Esophagus muscularis mucosa (tissue), 4 donors: ENCODE results near the gene PIM3. TPM values are rescaled to one million over a fixed set of nuclear protein-coding genes. Genes with fewer than 3 reads are reported as not detected.

ENCODE experiments used
- DNase-seq: peaks from one replicate; pipeline ENCODE4 v3.0.0-alpha.2; 2017; ENCODE audit errors: extremely low spot score
- H3K27ac ChIP-seq, 4 donors: fragments of 200-600 bp; sonication (generic); replicated peaks in 1 of 4; 1 replicate in 3 of 4; 2 replicates in 1 of 4; pipeline ENCODE4 v1.5.1; 2016 to 2019; ENCODE audit warnings: mild to moderate bottlenecking in 1 of 4
- H3K27me3 ChIP-seq, 4 donors: fragments of 200-600 bp; sonication (generic); one replicate each; pipeline versions ENCODE4 v1.5.1 to v1.6.0; 2016 to 2019
- H3K36me3 ChIP-seq, 4 donors: fragments of 200-600 bp; sonication (generic); one replicate each; pipeline ENCODE4 v1.5.1; 2016 to 2019
- H3K4me1 ChIP-seq, 4 donors: fragments of 200-600 bp; sonication (generic); one replicate each; pipeline ENCODE4 v1.5.1; 2016 to 2019
- H3K4me3 ChIP-seq, 4 donors: fragments of 200-600 bp; sonication (generic); 1 replicate in 2 of 4; 2 replicates in 2 of 4; pipeline ENCODE4 v1.5.1; 2016 to 2019; ENCODE audit warnings: mild to moderate bottlenecking in 4 of 4, moderate library complexity in 1 of 4
- H3K9me3 ChIP-seq, 4 donors: fragments of 200-600 bp; sonication (generic); 1 replicate in 3 of 4; 2 replicates in 1 of 4; pipeline ENCODE4 v1.5.1; 2016 to 2019
- CTCF ChIP-seq, 3 experiments: fragments of 200-600 bp in 2 of 3; fragments of 450-650 bp in 1 of 3; sonication (generic) in 2 of 3; IDR thresholded peaks; one replicate each; pipeline ENCODE4 v1.5.1; 2017 to 2019; ENCODE audit warnings: antibody characterized with exemption in 3 of 3, mild to moderate bottlenecking in 2 of 3, moderate library complexity in 1 of 3
- EP300 ChIP-seq: sonication (generic); formaldehyde crosslinking; IDR thresholded peaks from one replicate; pipeline ENCODE4 v1.6.1; 2017; ENCODE audit warnings: antibody characterized with exemption
- POLR2A ChIP-seq: fragments of 450-650 bp; IDR thresholded peaks from one replicate; pipeline ENCODE4 v1.6.1; 2017; ENCODE audit warnings: antibody characterized with exemption, moderate library complexity, mild to moderate bottlenecking, low read depth
- POLR2AphosphoS5 ChIP-seq, 2 donors: sonication (generic); formaldehyde crosslinking; IDR thresholded peaks; one replicate each; pipeline ENCODE4 v1.6.1; 2017; ENCODE audit warnings: antibody characterized with exemption in 2 of 2
- WGBS: methylation state at CpG from one replicate; pipeline ENCODE4 v1.1.5; 2018; 5-methylcytosine and 5-hydroxymethylcytosine counted together
- intact Hi-C: fragments of 100-400 bp; cut with DNase I; formaldehyde crosslinking; loops from one replicate; pipeline ENCODE4 v1.15.1; 2023
- total RNA-seq, 4 donors: library from RNA; depleted of rRNA; stranded (reverse); fragments of >200 nt; gene quantifications; one replicate each; pipeline versions ENCODE4 v1.1.0 to v1.2.1, GENCODE V29; 2016

PIM3 gene
- total RNA-seq, 4 donors from 2014 or later = 36.1 to 106 (median 56.5) TPM

GRCh38 chr22:49991167-49991566, 30.6 kb downstream of the PIM3 start:
- no peak for DNase-seq
- TF ChIP-seq EP300 (no peak), CTCF (IDR thresholded peaks at IDR 0.05) (no peak), POLR2A (no peak), POLR2AphosphoS5 (IDR thresholded peaks at IDR 0.05) (no peak)
- Histone ChIP-seq H3K27ac (no peak overlapping the region), H3K27me3 (peaks cover 0 to 6% (median 0%) of the 10 kb centered on the region in 4 donors), H3K4me1 (peaks cover 0 to 8% (median 8%) of the 10 kb centered on the region in 4 donors), H3K36me3 (no peaks in the 10 kb centered on the region), H3K4me3 (no peak overlapping the region), H3K9me3 (peaks cover 0 to 27% (median 11%) of the 10 kb centered on the region in 4 donors)
- WGBS = 90% methylated on average over 6 of the region's 6 CpGs
- intact Hi-C loops = loop anchor here (5.0 kb wide), 1 partner anchor 59 kb away; no protein-coding TSS in a partner anchor

GRCh38 chr22:49991907-49992533, 31.4 kb downstream of the PIM3 start:
- DNase-seq = no peak
- no peak overlapping the region for H3K4me3 ChIP-seq
- intact Hi-C loops = loop anchor here (5.0 kb wide), 1 partner anchor 60 kb away; no protein-coding TSS in a partner anchor
- H3K27ac ChIP-seq = no peak overlapping the region
- H3K9me3 ChIP-seq = peaks cover 0 to 23% (median 11%) of the 10 kb centered on the region in 4 donors
- peaks cover 0 to 6% (median 0%) of the 10 kb centered on the region in 4 donors for H3K27me3 ChIP-seq
- peaks cover 0 to 8% (median 8%) of the 10 kb centered on the region in 4 donors for H3K4me1 ChIP-seq
- no peaks in the 10 kb centered on the region for H3K36me3 ChIP-seq
- WGBS = 93% methylated on average over 7 of the region's 7 CpGs
- no peak for TF ChIP-seq POLR2A
- no peak for TF ChIP-seq EP300
- TF ChIP-seq POLR2AphosphoS5 (IDR thresholded peaks at IDR 0.05) = no peak
- no peak for TF ChIP-seq CTCF (IDR thresholded peaks at IDR 0.05)

GRCh38 chr22:49992921-49993648, 32.5 kb downstream of the PIM3 start:
- no peak for DNase-seq
- Histone ChIP-seq H3K4me3 (no peak overlapping the region), H3K27me3 (peaks cover 0 to 16% (median 0%) of the 10 kb centered on the region in 4 donors), H3K36me3 (no peaks in the 10 kb centered on the region), H3K4me1 (peaks cover 0 to 8% (median 8%) of the 10 kb centered on the region in 4 donors), H3K27ac (no peak overlapping the region), H3K9me3 (peaks cover 0 to 23% (median 11%) of the 10 kb centered on the region in 4 donors)
- WGBS = 35% methylated on average over 8 of the region's 23 CpGs
- intact Hi-C loops = loop anchor here (5.0 kb wide), 1 partner anchor 61 kb away; no protein-coding TSS in a partner anchor
- TF ChIP-seq CTCF (IDR thresholded peaks at IDR 0.05) = peak; percentile 58 to 71 (median 60)
- TF ChIP-seq POLR2AphosphoS5 (IDR thresholded peaks at IDR 0.05) = no peak

GRCh38 chr22:49993649-49994360, 33.2 kb downstream of the PIM3 start:
- 61% methylated on average over 7 of the region's 11 CpGs for WGBS
- intact Hi-C loops = loop anchor here (5.0 kb wide), 1 partner anchor 62 kb away; no protein-coding TSS in a partner anchor
- no peaks in the 10 kb centered on the region for H3K36me3 ChIP-seq

More at GRCh38 chr22:49993649-49994360, 33.2 kb downstream of the PIM3 start:
- Histone ChIP-seq H3K9me3 (peaks cover 0 to 23% (median 11%) of the 10 kb centered on the region in 4 donors), H3K27ac (no peak overlapping the region), H3K27me3 (peaks cover 0 to 23% (median 0%) of the 10 kb centered on the region in 4 donors), H3K4me1 (peaks cover 0 to 8% (median 8%) of the 10 kb centered on the region in 4 donors), H3K4me3 (no peak overlapping the region)
- no peak for DNase-seq
- TF ChIP-seq CTCF (IDR thresholded peaks at IDR 0.05) (no peak), POLR2A (no peak), POLR2AphosphoS5 (IDR thresholded peaks at IDR 0.05) (no peak), EP300 (no peak)
